ENCODE data around the gene TAOK1.
"Not testable (repeated sequence)": the region's sequence is repeated elsewhere in the genome, so short reads cannot be mapped to it uniquely, and the experiment has no call there.

Gene TAOK1
- total RNA-seq = 165 to 186 (median 185) reads per million in 3 donors

GRCh38 chr17:29389982-29390850 is at the start of gene TAOK1:
Gene TAOK1 (plus strand): TSS chr17:29390363. CDS start chr17:29451549, 61,186 bp downstream.
- H3K9me3 ChIP-seq (ENCODE audit: control insufficient read depth, low read length) = no peaks in the 10 kb centered on the region
- peak within 1 kb of the TSS; percentile 98 for H3K27ac ChIP-seq (ENCODE audit: insufficient read depth, low read length, poor library complexity, severe bottlenecking)
- no peaks in the 10 kb centered on the region for H3K27me3 ChIP-seq (replicated peaks; ENCODE audit: control insufficient read depth, insufficient read depth, low read length, poor library complexity, severe bottlenecking)
- H3K36me3 ChIP-seq (ENCODE audit: control insufficient read depth, insufficient read depth, low read length) = no peaks in the 10 kb centered on the region
- H3K4me3 ChIP-seq (ENCODE audit: insufficient read depth, low read depth, low read length, poor library complexity, severe bottlenecking) = peak within 1 kb of the TSS; percentile 96
- peak; percentile 93 to 97 (median 95) for DNase-seq
- H3K4me1 ChIP-seq (ENCODE audit: control insufficient read depth, insufficient read depth, low read length, poor library complexity, severe bottlenecking) = peaks cover 6% of the 10 kb centered on the region

GRCh38 chr17:29341726-29342125 is 48.4 kb upstream of the TAOK1 start:
- no peaks in the 10 kb centered on the region for H3K36me3 ChIP-seq (ENCODE audit: control insufficient read depth, insufficient read depth, low read length)
- no peaks in the 10 kb centered on the region for H3K27me3 ChIP-seq (replicated peaks; ENCODE audit: control insufficient read depth, insufficient read depth, low read length, poor library complexity, severe bottlenecking)
- H3K27ac ChIP-seq (ENCODE audit: insufficient read depth, low read length, poor library complexity, severe bottlenecking) = no peak overlapping the region
- H3K4me1 ChIP-seq (ENCODE audit: control insufficient read depth, insufficient read depth, low read length, poor library complexity, severe bottlenecking) = no peaks in the 10 kb centered on the region
- no peaks in the 10 kb centered on the region for H3K9me3 ChIP-seq (ENCODE audit: control insufficient read depth, low read length)
- DNase-seq = no peak
- H3K4me3 ChIP-seq (ENCODE audit: insufficient read depth, low read depth, low read length, poor library complexity, severe bottlenecking) = no peak overlapping the region

- Histone ChIP-seq H3K4me3 (ENCODE audit: insufficient read depth, low read depth, low read length, poor library complexity, severe bottlenecking) (no peak overlapping the region), H3K27me3 (replicated peaks; ENCODE audit: control insufficient read depth, insufficient read depth, low read length, poor library complexity, severe bottlenecking) (no peaks in the 10 kb centered on the region), H3K4me1 (ENCODE audit: control insufficient read depth, insufficient read depth, low read length, poor library complexity, severe bottlenecking) (no peaks in the 10 kb centered on the region), H3K27ac (ENCODE audit: insufficient read depth, low read length, poor library complexity, severe bottlenecking) (no peak overlapping the region), H3K36me3 (ENCODE audit: control insufficient read depth, insufficient read depth, low read length) (no peaks in the 10 kb centered on the region), H3K9me3 (ENCODE audit: control insufficient read depth, low read length) (no peaks in the 10 kb centered on the region)
- DNase-seq = no peak
Measured at GRCh38 chr17:29342158-29342765, 47.9 kb upstream of the TAOK1 start.

GRCh38 chr17:29344201-29344856 is 45.8 kb upstream of the TAOK1 start:
- DNase-seq = no peak
- Histone ChIP-seq H3K36me3 (ENCODE audit: control insufficient read depth, insufficient read depth, low read length) (no peaks in the 10 kb centered on the region), H3K4me3 (ENCODE audit: insufficient read depth, low read depth, low read length, poor library complexity, severe bottlenecking) (no peak overlapping the region), H3K9me3 (ENCODE audit: control insufficient read depth, low read length) (no peaks in the 10 kb centered on the region), H3K27me3 (replicated peaks; ENCODE audit: control insufficient read depth, insufficient read depth, low read length, poor library complexity, severe bottlenecking) (no peaks in the 10 kb centered on the region), H3K27ac (ENCODE audit: insufficient read depth, low read length, poor library complexity, severe bottlenecking) (no peak overlapping the region), H3K4me1 (ENCODE audit: control insufficient read depth, insufficient read depth, low read length, poor library complexity, severe bottlenecking) (no peaks in the 10 kb centered on the region)

GRCh38 chr17:29345066-29345465 is 45.1 kb upstream of the TAOK1 start:
- DNase-seq = no peak
- Histone ChIP-seq H3K9me3 (ENCODE audit: control insufficient read depth, low read length) (no peaks in the 10 kb centered on the region), H3K4me1 (ENCODE audit: control insufficient read depth, insufficient read depth, low read length, poor library complexity, severe bottlenecking) (no peaks in the 10 kb centered on the region), H3K27ac (ENCODE audit: insufficient read depth, low read length, poor library complexity, severe bottlenecking) (no peak overlapping the region), H3K27me3 (replicated peaks; ENCODE audit: control insufficient read depth, insufficient read depth, low read length, poor library complexity, severe bottlenecking) (no peaks in the 10 kb centered on the region), H3K36me3 (ENCODE audit: control insufficient read depth, insufficient read depth, low read length) (no peaks in the 10 kb centered on the region), H3K4me3 (ENCODE audit: insufficient read depth, low read depth, low read length, poor library complexity, severe bottlenecking) (no peak overlapping the region)

- H3K27ac ChIP-seq (ENCODE audit: insufficient read depth, low read length, poor library complexity, severe bottlenecking); H3K27me3 ChIP-seq (replicated peaks; ENCODE audit: control insufficient read depth, insufficient read depth, low read length, poor library complexity, severe bottlenecking); H3K36me3 ChIP-seq (ENCODE audit: control insufficient read depth, insufficient read depth, low read length); DNase-seq; H3K9me3 ChIP-seq (ENCODE audit: control insufficient read depth, low read length); H3K4me1 ChIP-seq (ENCODE audit: control insufficient read depth, insufficient read depth, low read length, poor library complexity, severe bottlenecking); H3K4me3 ChIP-seq (ENCODE audit: insufficient read depth, low read depth, low read length, poor library complexity, severe bottlenecking): not testable (repeated sequence)
Measured at GRCh38 chr17:29345470-29345869, 44.7 kb upstream of the TAOK1 start.

- H3K4me1 ChIP-seq (ENCODE audit: control insufficient read depth, insufficient read depth, low read length, poor library complexity, severe bottlenecking) = no peaks in the 10 kb centered on the region
- no peak for DNase-seq
- H3K27me3 ChIP-seq (replicated peaks; ENCODE audit: control insufficient read depth, insufficient read depth, low read length, poor library complexity, severe bottlenecking) = no peaks in the 10 kb centered on the region
- H3K36me3 ChIP-seq (ENCODE audit: control insufficient read depth, insufficient read depth, low read length) = no peaks in the 10 kb centered on the region
- no peak overlapping the region for H3K27ac ChIP-seq (ENCODE audit: insufficient read depth, low read length, poor library complexity, severe bottlenecking)
- H3K9me3 ChIP-seq (ENCODE audit: control insufficient read depth, low read length) = no peaks in the 10 kb centered on the region
- H3K4me3 ChIP-seq (ENCODE audit: insufficient read depth, low read depth, low read length, poor library complexity, severe bottlenecking) = no peak overlapping the region
Measured at GRCh38 chr17:29346462-29346861, 43.7 kb upstream of the TAOK1 start.

GRCh38 chr17:29347831-29348629 is 42.1 kb upstream of the TAOK1 start:
- no peaks in the 10 kb centered on the region for H3K9me3 ChIP-seq (ENCODE audit: control insufficient read depth, low read length)
- H3K36me3 ChIP-seq (ENCODE audit: control insufficient read depth, insufficient read depth, low read length) = no peaks in the 10 kb centered on the region
- H3K27me3 ChIP-seq (replicated peaks; ENCODE audit: control insufficient read depth, insufficient read depth, low read length, poor library complexity, severe bottlenecking) = no peaks in the 10 kb centered on the region
- no peak overlapping the region for H3K4me3 ChIP-seq (ENCODE audit: insufficient read depth, low read depth, low read length, poor library complexity, severe bottlenecking)
- H3K4me1 ChIP-seq (ENCODE audit: control insufficient read depth, insufficient read depth, low read length, poor library complexity, severe bottlenecking) = no peaks in the 10 kb centered on the region
- no peak for DNase-seq
- no peak overlapping the region for H3K27ac ChIP-seq (ENCODE audit: insufficient read depth, low read length, poor library complexity, severe bottlenecking)

- Histone ChIP-seq H3K27me3 (replicated peaks; ENCODE audit: control insufficient read depth, insufficient read depth, low read length, poor library complexity, severe bottlenecking) (no peaks in the 10 kb centered on the region), H3K36me3 (ENCODE audit: control insufficient read depth, insufficient read depth, low read length) (no peaks in the 10 kb centered on the region), H3K27ac (ENCODE audit: insufficient read depth, low read length, poor library complexity, severe bottlenecking) (no peak overlapping the region), H3K9me3 (ENCODE audit: control insufficient read depth, low read length) (no peaks in the 10 kb centered on the region), H3K4me3 (ENCODE audit: insufficient read depth, low read depth, low read length, poor library complexity, severe bottlenecking) (no peak overlapping the region), H3K4me1 (ENCODE audit: control insufficient read depth, insufficient read depth, low read length, poor library complexity, severe bottlenecking) (no peaks in the 10 kb centered on the region)
- no peak for DNase-seq
Measured at GRCh38 chr17:29349409-29349808, 40.8 kb upstream of the TAOK1 start.
